Fibroblast of mammary gland (primary cell): ENCODE measurements around the gene IL6R.

Experiments
- DNase-seq: peaks from one replicate; pipeline ENCODE4 v3.0.0-alpha.2; 2010; ENCODE audit warnings: low read depth
- H3K4me3 ChIP-seq: 2 replicates; pipeline ENCODE4 v1.5.1; 2011; ENCODE audit warnings: low read depth, mild to moderate bottlenecking, low read length, moderate library complexity; ENCODE audit not compliant: control insufficient read depth
- TF ChIP-seq, protein P1 (sequence below): conservative IDR thresholded peaks from 2 replicates; pipeline ENCODE4 v1.5.1; 2011; ENCODE audit warnings: low read depth, low read length, inconsistent platforms; ENCODE audit not compliant: control insufficient read depth, insufficient read depth

IL6R gene

GRCh38 chr1:154514066-154514553 is 109.0 kb downstream of the IL6R start:
- TF ChIP-seq, protein P1, sequence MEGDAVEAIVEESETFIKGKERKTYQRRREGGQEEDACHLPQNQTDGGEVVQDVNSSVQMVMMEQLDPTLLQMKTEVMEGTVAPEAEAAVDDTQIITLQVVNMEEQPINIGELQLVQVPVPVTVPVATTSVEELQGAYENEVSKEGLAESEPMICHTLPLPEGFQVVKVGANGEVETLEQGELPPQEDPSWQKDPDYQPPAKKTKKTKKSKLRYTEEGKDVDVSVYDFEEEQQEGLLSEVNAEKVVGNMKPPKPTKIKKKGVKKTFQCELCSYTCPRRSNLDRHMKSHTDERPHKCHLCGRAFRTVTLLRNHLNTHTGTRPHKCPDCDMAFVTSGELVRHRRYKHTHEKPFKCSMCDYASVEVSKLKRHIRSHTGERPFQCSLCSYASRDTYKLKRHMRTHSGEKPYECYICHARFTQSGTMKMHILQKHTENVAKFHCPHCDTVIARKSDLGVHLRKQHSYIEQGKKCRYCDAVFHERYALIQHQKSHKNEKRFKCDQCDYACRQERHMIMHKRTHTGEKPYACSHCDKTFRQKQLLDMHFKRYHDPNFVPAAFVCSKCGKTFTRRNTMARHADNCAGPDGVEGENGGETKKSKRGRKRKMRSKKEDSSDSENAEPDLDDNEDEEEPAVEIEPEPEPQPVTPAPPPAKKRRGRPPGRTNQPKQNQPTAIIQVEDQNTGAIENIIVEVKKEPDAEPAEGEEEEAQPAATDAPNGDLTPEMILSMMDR = no peak
- DNase-seq = no peak
- H3K4me3 ChIP-seq = no peak overlapping the region

DNA sequence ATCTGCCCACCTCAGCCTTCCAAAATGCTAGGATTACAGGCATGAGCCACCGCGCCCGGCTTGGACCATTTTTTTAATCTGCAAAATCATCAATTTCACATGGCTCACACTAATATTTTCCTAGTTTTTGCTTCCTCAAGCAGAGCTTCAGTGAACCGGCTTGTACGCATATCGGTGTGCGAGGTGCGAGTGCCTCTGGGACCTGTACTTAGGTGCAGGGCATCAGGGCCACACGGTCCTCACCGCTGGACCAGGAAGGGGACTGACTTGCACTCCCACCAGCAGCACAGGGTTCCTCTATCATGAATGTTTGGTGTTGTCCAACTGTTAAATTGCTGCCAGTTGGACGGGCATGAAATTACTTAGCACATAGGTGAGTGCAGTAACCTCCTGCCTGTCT is 112.5 kb downstream of the IL6R start:
- no peak for DNase-seq
- no peak overlapping the region for H3K4me3 ChIP-seq
- TF ChIP-seq, protein P1 = no peak
